DND-41 (cell line): Measurements from ENCODE around the gene EDNRA.

Experiments used
- ATAC-seq: fragments of 200-7000 bp; cut with Tn5 transposase; 3 replicates; pipeline ENCODE4 v1.9.1; 2021; ENCODE audit warnings: low read depth; ENCODE audit not compliant: insufficient read depth
- DNase-seq: peaks from one replicate; pipeline ENCODE4 v3.0.0-alpha.2; 2020
- H2AFZ ChIP-seq: 2 replicates; pipeline ENCODE4 v1.6.0; 2012; ENCODE audit warnings: low read depth, low read length
- H3K27ac ChIP-seq: 2 replicates; pipeline ENCODE4 v1.5.1; 2012; ENCODE audit warnings: low read length, inconsistent platforms
- H3K27me3 ChIP-seq: fragments of 200-600 bp; sonication (generic); 2 replicates; pipeline ENCODE4 v1.6.0; 2012; ENCODE audit warnings: low read length, mild to moderate bottlenecking, inconsistent platforms; ENCODE audit not compliant: insufficient read depth, poor library complexity
- H3K36me3 ChIP-seq: 2 replicates; pipeline ENCODE4 v1.5.1; 2012; ENCODE audit warnings: low read length, inconsistent platforms; ENCODE audit not compliant: insufficient read depth
- H3K4me1 ChIP-seq: 2 replicates; pipeline ENCODE4 v1.5.1; 2012; ENCODE audit warnings: mild to moderate bottlenecking, low read length; ENCODE audit not compliant: insufficient read depth
- H3K4me2 ChIP-seq: 2 replicates; pipeline ENCODE4 v1.6.0; 2012; ENCODE audit warnings: mild to moderate bottlenecking, moderate library complexity, low read length, inconsistent platforms; ENCODE audit not compliant: insufficient read depth
- H3K4me3 ChIP-seq, 2 experiments: fragments of 200-600 bp in 1 of 2; shearing (Covaris generic) in 1 of 2; 2 replicates each; pipeline ENCODE4 v1.5.1; 2012 to 2016; ENCODE audit warnings: inconsistent platforms in 2 of 2, low read length in 2 of 2, mild to moderate bottlenecking in 2 of 2, low read depth in 1 of 2, moderate library complexity in 1 of 2
- H3K79me2 ChIP-seq: 2 replicates; pipeline ENCODE4 v1.6.0; 2012; ENCODE audit warnings: low read length, inconsistent platforms; ENCODE audit not compliant: insufficient read depth
- H3K9ac ChIP-seq: 2 replicates; pipeline ENCODE4 v1.6.0; 2012; ENCODE audit warnings: low read depth, mild to moderate bottlenecking, inconsistent platforms, low read length, moderate library complexity
- H3K9me3 ChIP-seq: 2 replicates; pipeline ENCODE4 v1.5.1; 2012; ENCODE audit warnings: low read length, moderate library complexity, mild to moderate bottlenecking, inconsistent platforms; ENCODE audit not compliant: insufficient read depth, severe bottlenecking
- H4K20me1 ChIP-seq: 2 replicates; pipeline ENCODE4 v1.6.0; 2012; ENCODE audit warnings: low read length; ENCODE audit not compliant: insufficient read depth
- CTCF ChIP-seq: IDR thresholded peaks from 2 replicates; pipeline ENCODE4 v1.5.1; 2012; ENCODE audit warnings: borderline replicate concordance, low read length, moderate library complexity, mild to moderate bottlenecking; ENCODE audit not compliant: poor library complexity, severe bottlenecking; ENCODE audit errors: extremely low read depth
- EZH2 ChIP-seq: IDR thresholded peaks from 3 replicates; pipeline ENCODE4 v1.6.1; 2012; ENCODE audit warnings: borderline replicate concordance, low read depth, mild to moderate bottlenecking, moderate library complexity, low read length, inconsistent platforms; ENCODE audit not compliant: severe bottlenecking

Gene EDNRA

DNA sequence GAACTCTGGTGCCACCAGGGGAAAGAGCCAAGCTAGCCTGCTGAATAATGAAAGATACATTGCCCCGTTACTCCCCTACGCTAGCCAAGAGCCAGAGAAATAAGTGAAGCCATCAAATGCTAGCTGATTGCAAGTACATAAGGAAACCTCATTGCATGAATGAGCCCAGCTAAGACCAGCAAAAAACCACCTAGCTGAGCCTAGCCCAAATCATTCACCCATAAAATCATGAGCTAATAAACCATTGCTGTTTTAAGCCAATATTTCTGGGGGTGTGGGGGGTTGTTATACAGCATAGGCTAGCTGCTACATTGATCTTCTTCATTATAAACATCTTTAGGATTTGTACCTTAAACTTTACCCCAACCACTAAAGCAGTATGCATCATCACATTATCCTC, 15.4 kb upstream of the EDNRA start:
- ATAC-seq (no peak), DNase-seq (no peak)
- H3K9ac ChIP-seq: no peak overlapping the region
- H3K9me3 ChIP-seq: no peaks in the 10 kb centered on the region
- H3K27me3 ChIP-seq: no peaks in the 10 kb centered on the region
- no peak overlapping the region for H3K4me3 ChIP-seq
- TF ChIP-seq EZH2 (no peak), CTCF (no peak)
- no peaks in the 10 kb centered on the region for H4K20me1 ChIP-seq
- H2AFZ ChIP-seq: no peak overlapping the region
- H3K4me1 ChIP-seq: no peaks in the 10 kb centered on the region
- H3K79me2 ChIP-seq: no peaks in the 10 kb centered on the region
- H3K36me3 ChIP-seq: no peaks in the 10 kb centered on the region
- H3K27ac ChIP-seq: no peak overlapping the region
- no peak overlapping the region for H3K4me2 ChIP-seq

GRCh38 chr4:147477439-147477838, 3.5 kb upstream of the EDNRA start:
- no peak for ATAC-seq
- TF ChIP-seq CTCF (no peak), EZH2 (no peak)

DNA sequence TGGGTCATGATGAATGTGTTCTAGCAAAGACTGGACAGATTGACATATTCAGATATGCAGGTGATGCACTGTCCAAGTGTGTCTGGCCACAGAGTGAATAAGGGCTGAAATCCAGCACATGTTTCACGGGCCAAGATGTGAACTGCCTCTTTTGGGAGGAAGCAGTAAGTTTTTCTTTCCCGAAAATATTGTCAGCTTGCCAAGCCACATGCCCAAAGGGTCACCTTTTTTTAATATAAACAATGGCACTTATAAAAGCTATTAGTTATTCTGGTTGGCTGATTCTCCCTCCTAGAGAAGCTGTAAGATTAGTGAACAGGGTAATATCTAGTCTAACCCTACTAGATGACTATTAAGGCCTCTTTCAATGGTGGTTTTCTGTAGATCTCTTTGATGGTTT, 1.5 kb upstream of the EDNRA start:
- ATAC-seq (no peak), DNase-seq (no peak)
- Histone ChIP-seq H3K79me2 (no peaks in the 10 kb centered on the region), H3K4me3 (no peak overlapping the region), H3K9ac (no peak overlapping the region), H3K4me1 (no peaks in the 10 kb centered on the region), H3K9me3 (peaks cover 4% of the 10 kb centered on the region), H3K27me3 (no peaks in the 10 kb centered on the region), H3K36me3 (no peaks in the 10 kb centered on the region), H4K20me1 (no peaks in the 10 kb centered on the region), H3K4me2 (no peak overlapping the region), H2AFZ (no peak overlapping the region), H3K27ac (no peak overlapping the region)
- no peak for TF ChIP-seq EZH2
- no peak for TF ChIP-seq CTCF

More at GRCh38 chr4:147477439-147477838, 3.5 kb upstream of the EDNRA start:
- Histone ChIP-seq H3K9me3 (peaks cover 4% of the 10 kb centered on the region), H3K79me2 (no peaks in the 10 kb centered on the region), H3K4me3 (no peak overlapping the region), H3K27me3 (no peaks in the 10 kb centered on the region), H3K4me2 (no peak overlapping the region), H3K4me1 (no peaks in the 10 kb centered on the region), H3K9ac (no peak overlapping the region), H4K20me1 (no peaks in the 10 kb centered on the region), H3K27ac (no peak overlapping the region), H3K36me3 (no peaks in the 10 kb centered on the region), H2AFZ (no peak overlapping the region)
- DNase-seq: no peak

GRCh38 chr4:147479786-147480185, 1.1 kb upstream of the EDNRA start:
- Histone ChIP-seq H3K27ac (no peak overlapping the region), H4K20me1 (no peaks in the 10 kb centered on the region), H2AFZ (no peak overlapping the region), H3K4me1 (no peaks in the 10 kb centered on the region), H3K27me3 (no peaks in the 10 kb centered on the region), H3K4me3 (no peak overlapping the region), H3K9ac (no peak overlapping the region), H3K9me3 (peaks cover 4% of the 10 kb centered on the region), H3K36me3 (no peaks in the 10 kb centered on the region), H3K4me2 (no peak overlapping the region), H3K79me2 (no peaks in the 10 kb centered on the region)
- ATAC-seq (no peak), DNase-seq (peak; percentile 5)
- TF ChIP-seq EZH2 (no peak), CTCF (no peak)
